ENCODE data around the gene APLP1. TPM values are rescaled to one million over a fixed set of nuclear protein-coding genes. Genes with fewer than 3 reads are reported as not detected.

APLP1 gene
- total RNA-seq, 1 experiment from 2014 or later: 36.9 TPM

DNA sequence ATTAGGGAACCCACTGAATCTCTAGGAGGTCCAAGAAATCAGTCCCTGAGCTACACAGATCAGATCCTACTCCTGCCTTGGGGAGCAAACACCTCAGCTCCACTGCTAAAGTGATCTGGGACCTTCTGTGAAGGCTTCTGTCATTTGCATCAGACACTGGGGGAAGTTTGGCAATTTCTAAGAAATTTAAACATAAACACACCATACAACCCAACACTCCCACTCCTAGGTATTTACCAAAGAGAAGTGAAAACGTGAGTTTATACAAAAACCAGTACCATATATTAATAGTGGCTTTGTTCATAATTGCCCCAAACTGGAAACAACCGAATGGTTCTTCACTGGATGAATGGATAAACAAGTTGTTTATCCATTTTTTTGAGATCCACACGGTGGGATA is 47.1 kb downstream of the APLP1 start:
- Histone ChIP-seq H3K27me3 (ENCODE audit: insufficient read depth, low read length) (no peaks in the 10 kb centered on the region), H2AK5ac (ENCODE audit: insufficient read length, low read length) (no peak overlapping the region), H3K18ac (ENCODE audit: insufficient read length, low read depth, low read length) (no peak overlapping the region), H3K14ac (ENCODE audit: insufficient read depth, low read length) (no peak overlapping the region), H3K56ac (ENCODE audit: insufficient read length, low read depth, low read length) (no peak overlapping the region), H2BK5ac (ENCODE audit: insufficient read length, low read length) (no peak overlapping the region), H3K4me2 (ENCODE audit: insufficient read depth, insufficient read length, low read length) (no peak overlapping the region), H3K23ac (ENCODE audit: insufficient read length, low read depth, low read length) (no peak overlapping the region), H3K4ac (ENCODE audit: low read depth, low read length) (no peak overlapping the region), H3K23me2 (ENCODE audit: insufficient read length, low read depth, low read length, poor library complexity, severe bottlenecking) (no peaks in the 10 kb centered on the region), H4K91ac (ENCODE audit: insufficient read length, low read depth, low read length) (no peak overlapping the region), H3K27ac (ENCODE audit: insufficient read length, low read depth, low read length) (no peak overlapping the region), H4K8ac (replicated peaks; ENCODE audit: insufficient read length, low read depth, low read length) (no peak overlapping the region), H3K79me2 (ENCODE audit: insufficient read depth, low read length) (no peaks in the 10 kb centered on the region), H3K79me1 (ENCODE audit: insufficient read depth, low read depth, low read length, poor library complexity, severe bottlenecking) (no peaks in the 10 kb centered on the region), H2BK15ac (ENCODE audit: low read depth, low read length) (no peak overlapping the region), H3K9ac (ENCODE audit: extremely low read depth, insufficient read length, low read length) (no peak overlapping the region), H3K4me1 (ENCODE audit: insufficient read depth, low read length) (no peaks in the 10 kb centered on the region), H2BK12ac (ENCODE audit: insufficient read length, low read depth, low read length) (no peak overlapping the region), H2AFZ (ENCODE audit: low read length) (no peak overlapping the region), H4K5ac (ENCODE audit: insufficient read length, low read depth, low read length) (no peak overlapping the region), H3T11ph (ENCODE audit: low read length) (no peak overlapping the region), H2BK120ac (ENCODE audit: low read depth, low read length, poor library complexity, severe bottlenecking) (no peak overlapping the region), H3K9me3 (ENCODE audit: control insufficient read depth, low read depth, low read length) (no peaks in the 10 kb centered on the region), H2BK20ac (ENCODE audit: low read depth, low read length, poor library complexity, severe bottlenecking) (no peak overlapping the region), H4K20me1 (ENCODE audit: control insufficient read depth, insufficient read depth, insufficient read length) (no peaks in the 10 kb centered on the region)
- H3K4me1 Mint-ChIP-seq: 0 out of 4 replicates have a peak, but pooled peaks cover 0 to 2% of the 10 kb centered on the region in 2 experiments
- TF ChIP-seq, protein P1, sequence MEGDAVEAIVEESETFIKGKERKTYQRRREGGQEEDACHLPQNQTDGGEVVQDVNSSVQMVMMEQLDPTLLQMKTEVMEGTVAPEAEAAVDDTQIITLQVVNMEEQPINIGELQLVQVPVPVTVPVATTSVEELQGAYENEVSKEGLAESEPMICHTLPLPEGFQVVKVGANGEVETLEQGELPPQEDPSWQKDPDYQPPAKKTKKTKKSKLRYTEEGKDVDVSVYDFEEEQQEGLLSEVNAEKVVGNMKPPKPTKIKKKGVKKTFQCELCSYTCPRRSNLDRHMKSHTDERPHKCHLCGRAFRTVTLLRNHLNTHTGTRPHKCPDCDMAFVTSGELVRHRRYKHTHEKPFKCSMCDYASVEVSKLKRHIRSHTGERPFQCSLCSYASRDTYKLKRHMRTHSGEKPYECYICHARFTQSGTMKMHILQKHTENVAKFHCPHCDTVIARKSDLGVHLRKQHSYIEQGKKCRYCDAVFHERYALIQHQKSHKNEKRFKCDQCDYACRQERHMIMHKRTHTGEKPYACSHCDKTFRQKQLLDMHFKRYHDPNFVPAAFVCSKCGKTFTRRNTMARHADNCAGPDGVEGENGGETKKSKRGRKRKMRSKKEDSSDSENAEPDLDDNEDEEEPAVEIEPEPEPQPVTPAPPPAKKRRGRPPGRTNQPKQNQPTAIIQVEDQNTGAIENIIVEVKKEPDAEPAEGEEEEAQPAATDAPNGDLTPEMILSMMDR (conservative IDR thresholded peaks at IDR 0.05): no peak
- H3K27ac Mint-ChIP-seq: no peak overlapping the region
- H3K27me3 Mint-ChIP-seq (ENCODE audit: low read depth): peaks cover 18% of the 10 kb centered on the region
- no peak overlapping the region for H3K4me3 Mint-ChIP-seq
- H3K36me3 Mint-ChIP-seq (ENCODE audit: insufficient read depth in 1 of 3, low read depth in 3 of 3): no peaks in the 10 kb centered on the region
- no peak for DNase-seq
- no peaks in the 10 kb centered on the region for H3K9me3 Mint-ChIP-seq
- no CpG with 5 or more reads among the region's 3 CpGs for WGBS (ENCODE audit: extremely low coverage, insufficient read length, low lambda C conversion rate)
